Type B pancreatic cell (in vitro differentiated cells): ENCODE measurements around the gene CNKSR3. TPM values are rescaled to one million over a fixed set of nuclear protein-coding genes. Genes with fewer than 3 reads are reported as not detected.

Experiments
- DNase-seq: peaks from one replicate; pipeline ENCODE4 v3.0.0; 2021; ENCODE audit warnings: mixed read lengths; ENCODE audit not compliant: unreplicated experiment; ENCODE audit errors: extremely low spot score
- H3K27ac Mint-ChIP-seq: 2 replicates; pipeline ENCODE4 v1.8.0; 2021; ENCODE audit warnings: mild to moderate bottlenecking, mixed read lengths
- H3K27me3 Mint-ChIP-seq: 2 replicates; pipeline ENCODE4 v1.8.0; 2021; ENCODE audit warnings: mixed read lengths
- H3K36me3 Mint-ChIP-seq: 2 replicates; pipeline ENCODE4 v1.8.0; 2021; ENCODE audit warnings: mixed read lengths
- H3K4me1 Mint-ChIP-seq: one replicate; pipeline ENCODE4 v1.8.0; 2021; ENCODE audit warnings: mixed read lengths; ENCODE audit not compliant: unreplicated experiment
- H3K4me3 Mint-ChIP-seq: 2 replicates; pipeline ENCODE4 v1.8.0; 2021; ENCODE audit warnings: mild to moderate bottlenecking, mixed read lengths
- H3K9me3 Mint-ChIP-seq: 2 replicates; pipeline ENCODE4 v1.8.0; 2021; ENCODE audit warnings: mixed read lengths
- CTCF ChIP-seq: fragments of 200-600 bp; sonication (generic); conservative IDR thresholded peaks from 2 replicates; pipeline ENCODE4 v1.5.0; 2021; ENCODE audit warnings: antibody characterized with exemption, mild to moderate bottlenecking
- total RNA-seq: library from RNA; stranded (reverse); gene quantifications from 2 replicates; pipeline ENCODE4 v1.2.1, GENCODE V29; 2021; ENCODE audit warnings: low replicate concordance

Gene CNKSR3
- total RNA-seq, 1 donor from 2014 or later = 31.0 TPM

GRCh38 chr6:154352898-154353585 is 157.4 kb downstream of the CNKSR3 start:
- DNase-seq = no peak

GRCh38 chr6:154350293-154350692 is 160.2 kb downstream of the CNKSR3 start:
- no peak overlapping the region for H3K27ac Mint-ChIP-seq
- no peak overlapping the region for H3K4me3 Mint-ChIP-seq
- peaks cover 7% of the 10 kb centered on the region for H3K4me1 Mint-ChIP-seq
- no peaks in the 10 kb centered on the region for H3K36me3 Mint-ChIP-seq
- no peaks in the 10 kb centered on the region for H3K9me3 Mint-ChIP-seq
- no peaks in the 10 kb centered on the region for H3K27me3 Mint-ChIP-seq
- no peak for TF ChIP-seq CTCF
- no peak for DNase-seq

More at GRCh38 chr6:154352898-154353585, 157.4 kb downstream of the CNKSR3 start:
- Mint-ChIP-seq H3K4me3 (no peak overlapping the region), H3K36me3 (no peaks in the 10 kb centered on the region), H3K27ac (no peak overlapping the region), H3K27me3 (no peaks in the 10 kb centered on the region), H3K4me1 (peaks cover 7% of the 10 kb centered on the region), H3K9me3 (no peaks in the 10 kb centered on the region)
- no peak for TF ChIP-seq CTCF

- TF ChIP-seq CTCF = no peak
- no peak overlapping the region for H3K4me3 Mint-ChIP-seq
Observed at GRCh38 chr6:154347981-154348380, 162.5 kb downstream of the CNKSR3 start.

GRCh38 chr6:154345811-154346210 is 164.7 kb downstream of the CNKSR3 start:
- H3K9me3 Mint-ChIP-seq = peaks cover 9% of the 10 kb centered on the region
- no peak overlapping the region for H3K27ac Mint-ChIP-seq
- peaks cover 8% of the 10 kb centered on the region for H3K4me1 Mint-ChIP-seq
- H3K36me3 Mint-ChIP-seq = no peaks in the 10 kb centered on the region
- no peak for DNase-seq
- no peaks in the 10 kb centered on the region for H3K27me3 Mint-ChIP-seq
- no peak for TF ChIP-seq CTCF
- no peak overlapping the region for H3K4me3 Mint-ChIP-seq

More at GRCh38 chr6:154347981-154348380, 162.5 kb downstream of the CNKSR3 start:
- Mint-ChIP-seq H3K27ac (no peak overlapping the region), H3K4me1 (peaks cover 4% of the 10 kb centered on the region), H3K36me3 (no peaks in the 10 kb centered on the region), H3K27me3 (no peaks in the 10 kb centered on the region), H3K9me3 (peaks cover 9% of the 10 kb centered on the region)
- DNase-seq = no peak

- peak overlapping the region; percentile 89 for H3K27ac Mint-ChIP-seq
- H3K9me3 Mint-ChIP-seq = peaks cover 9% of the 10 kb centered on the region
- H3K4me3 Mint-ChIP-seq = peak overlapping the region; percentile 77
- no peaks in the 10 kb centered on the region for H3K27me3 Mint-ChIP-seq
- H3K4me1 Mint-ChIP-seq = peaks cover 8% of the 10 kb centered on the region
- TF ChIP-seq CTCF = peak; percentile 53
- DNase-seq = no peak
- H3K36me3 Mint-ChIP-seq = no peaks in the 10 kb centered on the region
Observed at GRCh38 chr6:154343473-154344308, 166.8 kb downstream of the CNKSR3 start.
